Esophagus squamous epithelium (tissue), 4 donors: ENCODE data around the gene DUSP21.

Source experiments
- POLR2A ChIP-seq, 4 donors: fragments of 450-650 bp; IDR thresholded peaks; one replicate each; pipeline ENCODE4 v1.6.1; 2017; ENCODE audit warnings: antibody characterized with exemption in 4 of 4, mild to moderate bottlenecking in 4 of 4, moderate library complexity in 3 of 4
- TF ChIP-seq, protein P1 (sequence below), 6 experiments: fragments of 450-650 bp in 4 of 6; fragments of 200-600 bp in 2 of 6; sonication (generic) in 2 of 6; IDR thresholded peaks; one replicate each; pipeline ENCODE4 v1.5.1; 2016 to 2019; ENCODE audit warnings: antibody characterized with exemption in 6 of 6, mild to moderate bottlenecking in 4 of 6, moderate library complexity in 4 of 6

DNA sequence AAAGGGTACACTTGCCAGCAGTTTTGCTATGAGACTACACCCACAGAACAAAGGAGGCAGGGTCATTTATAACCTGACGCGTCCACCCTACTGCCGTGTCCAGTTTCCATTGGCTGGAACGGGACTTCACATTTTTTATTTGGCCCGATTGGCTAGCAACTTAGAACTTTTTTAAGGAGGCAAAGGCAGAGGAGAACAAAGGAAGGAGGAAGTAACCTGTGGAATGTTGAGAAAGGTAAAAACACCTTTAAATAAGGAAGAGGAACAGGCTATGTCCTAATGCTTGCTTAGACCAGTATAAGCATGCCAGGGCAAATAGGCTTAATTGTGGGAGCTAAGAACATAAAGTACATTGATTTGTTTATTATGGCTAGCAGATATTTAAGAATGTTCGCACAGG is 47.8 kb downstream of the DUSP21 start:
- TF ChIP-seq POLR2A (IDR thresholded peaks at IDR 0.05): no peak
- TF ChIP-seq, protein P1, sequence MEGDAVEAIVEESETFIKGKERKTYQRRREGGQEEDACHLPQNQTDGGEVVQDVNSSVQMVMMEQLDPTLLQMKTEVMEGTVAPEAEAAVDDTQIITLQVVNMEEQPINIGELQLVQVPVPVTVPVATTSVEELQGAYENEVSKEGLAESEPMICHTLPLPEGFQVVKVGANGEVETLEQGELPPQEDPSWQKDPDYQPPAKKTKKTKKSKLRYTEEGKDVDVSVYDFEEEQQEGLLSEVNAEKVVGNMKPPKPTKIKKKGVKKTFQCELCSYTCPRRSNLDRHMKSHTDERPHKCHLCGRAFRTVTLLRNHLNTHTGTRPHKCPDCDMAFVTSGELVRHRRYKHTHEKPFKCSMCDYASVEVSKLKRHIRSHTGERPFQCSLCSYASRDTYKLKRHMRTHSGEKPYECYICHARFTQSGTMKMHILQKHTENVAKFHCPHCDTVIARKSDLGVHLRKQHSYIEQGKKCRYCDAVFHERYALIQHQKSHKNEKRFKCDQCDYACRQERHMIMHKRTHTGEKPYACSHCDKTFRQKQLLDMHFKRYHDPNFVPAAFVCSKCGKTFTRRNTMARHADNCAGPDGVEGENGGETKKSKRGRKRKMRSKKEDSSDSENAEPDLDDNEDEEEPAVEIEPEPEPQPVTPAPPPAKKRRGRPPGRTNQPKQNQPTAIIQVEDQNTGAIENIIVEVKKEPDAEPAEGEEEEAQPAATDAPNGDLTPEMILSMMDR (IDR thresholded peaks at IDR 0.05): no peak
